PC-9 (cell line): ENCODE measurements around the gene CCDC85A. TPM values are rescaled to one million over a fixed set of nuclear protein-coding genes. Genes with fewer than 3 reads are reported as not detected.

Experiments used
- BruUV-seq: library from RNA; stranded (reverse); fragments of 400-500 nt; replicated peaks from 2 replicates; lab custom pipeline; 2021; lab: Mats Ljungman, UMichigan
- CTCF ChIA-PET: fragments of 300-600 bp; sonication (Branson Sonifier 250); formaldehyde crosslinking; loops from one replicate; lab custom pipeline; 2022; ENCODE audit warnings: antibody characterized with exemption; lab: Charles Lee
- POLR2A ChIA-PET: fragments of 300-600 bp; sonication (Branson Sonifier 250); formaldehyde crosslinking; loops from one replicate; lab custom pipeline; 2022; ENCODE audit warnings: antibody characterized with exemption; ENCODE audit not compliant: unreplicated experiment; lab: Charles Lee
- DNase-seq, 2 experiments: peaks; one replicate each; pipeline versions ENCODE4 v3.0.0 to v3.0.0-alpha.2; 2015 to 2022; ENCODE audit warnings: mixed read lengths in 1 of 2
- H2AFZ ChIP-seq: fragments of 200-600 bp; sonication (generic); 2 replicates; pipeline ENCODE4 v1.8.1; 2017; ENCODE audit warnings: antibody characterized with exemption
- H3F3A ChIP-seq: fragments of 200-600 bp; sonication (generic); 2 replicates; pipeline ENCODE4 v1.8.1; 2017; ENCODE audit warnings: antibody characterized with exemption, mild to moderate bottlenecking, low read depth; ENCODE audit not compliant: insufficient read depth
- H3K27ac ChIP-seq: fragments of 200-600 bp; sonication (generic); 2 replicates; pipeline ENCODE4 v1.6.1; 2016; ENCODE audit warnings: mixed run types
- H3K27me3 ChIP-seq: fragments of 200-600 bp; sonication (generic); 2 replicates; pipeline ENCODE4 v1.6.1; 2016; ENCODE audit warnings: low read depth, mixed run types; ENCODE audit not compliant: insufficient read depth
- H3K36me3 ChIP-seq: fragments of 200-600 bp; sonication (generic); 2 replicates; pipeline ENCODE4 v1.6.1; 2016; ENCODE audit warnings: low read depth, mixed run types
- H3K4me1 ChIP-seq: fragments of 200-600 bp; sonication (generic); replicated peaks from 2 replicates; pipeline ENCODE4 v1.6.1; 2016; ENCODE audit warnings: mixed run types; ENCODE audit not compliant: insufficient read depth
- H3K4me2 ChIP-seq: fragments of 200-600 bp; sonication (generic); 2 replicates; pipeline ENCODE4 v1.6.1; 2017; ENCODE audit warnings: mixed run types
- H3K4me3 ChIP-seq: fragments of 200-600 bp; sonication (generic); 2 replicates; pipeline ENCODE4 v1.6.1; 2016; ENCODE audit warnings: mixed run types
- H3K79me2 ChIP-seq: fragments of 200-600 bp; sonication (generic); 2 replicates; pipeline ENCODE4 v1.6.1; 2017; ENCODE audit warnings: low read depth, mixed run types
- H3K9me2 ChIP-seq: fragments of 200-600 bp; sonication (generic); 2 replicates; pipeline ENCODE4 v1.8.1; 2017; ENCODE audit warnings: mild to moderate bottlenecking; ENCODE audit not compliant: insufficient read depth
- H3K9me3 ChIP-seq: fragments of 200-600 bp; sonication (generic); 2 replicates; pipeline ENCODE4 v1.8.1; 2016; ENCODE audit warnings: low read depth; ENCODE audit not compliant: insufficient read depth
- H4K20me1 ChIP-seq: fragments of 200-600 bp; sonication (generic); 2 replicates; pipeline ENCODE4 v1.8.1; 2017; ENCODE audit not compliant: insufficient read depth
- EZH2 ChIP-seq: fragments of 200-600 bp; sonication (generic); IDR thresholded peaks from 2 replicates; pipeline ENCODE4 v1.8.0; 2017; ENCODE audit warnings: antibody characterized with exemption, low read depth
- intact Hi-C: fragments of 100-400 bp; cut with micrococcal nuclease; formaldehyde crosslinking; loops from one replicate; pipeline ENCODE4 v1.10.0; 2022; ENCODE audit not compliant: unreplicated experiment
- total RNA-seq: library from RNA; stranded (reverse); gene quantifications from 2 replicates; pipeline ENCODE4 v1.2.3, GENCODE V29; 2021
- TF ChIP-seq, protein P1 (sequence below): fragments of 200-600 bp; sonication (generic); conservative IDR thresholded peaks from 2 replicates; pipeline ENCODE4 v1.6.1; 2017; ENCODE audit warnings: mixed run types, antibody characterized with exemption, mild to moderate bottlenecking, moderate library complexity

The CCDC85A gene
- total RNA-seq, 1 experiment from 2014 or later = not detected

DNA sequence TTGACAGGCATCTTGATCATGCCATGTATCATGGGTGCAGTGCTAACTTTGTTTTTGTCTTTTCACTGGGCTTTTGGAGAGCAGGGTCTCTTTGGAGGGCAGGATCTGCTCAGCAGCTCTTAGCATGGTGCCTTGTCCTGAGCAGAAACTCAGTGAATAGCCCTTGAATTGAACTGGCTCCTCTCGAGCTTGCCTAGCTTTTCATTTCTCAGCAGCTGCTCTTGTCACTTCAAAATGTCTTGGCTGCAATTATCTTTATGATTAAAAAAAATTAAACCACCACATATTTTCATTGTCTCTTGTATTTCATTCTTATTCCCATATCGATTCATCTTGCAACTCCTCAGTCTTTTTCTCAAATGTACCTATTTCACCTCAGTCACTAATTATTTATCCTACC is 50.5 kb downstream of the CCDC85A start:
- no TSS peak for BruUV-seq
- DNase-seq = no peak
- ChIA-PET POLR2A (no interaction called here), CTCF (no interaction called here)
- Histone ChIP-seq H3K4me1 (no peaks in the 10 kb centered on the region), H3K4me2 (no peak overlapping the region), H3K36me3 (no peaks in the 10 kb centered on the region), H3K9me2 (no peaks in the 10 kb centered on the region), H3K27ac (no peak overlapping the region), H3K9me3 (no peaks in the 10 kb centered on the region), H3K27me3 (peaks cover 6% of the 10 kb centered on the region; the same call in 1 of the 2 replicates), H4K20me1 (no peaks in the 10 kb centered on the region), H3K4me3 (no peak overlapping the region), H3F3A (no peaks in the 10 kb centered on the region), H2AFZ (no peak overlapping the region), H3K79me2 (no peaks in the 10 kb centered on the region)
- intact Hi-C loops = no loop called here
- TF ChIP-seq EZH2 = no peak

DNA sequence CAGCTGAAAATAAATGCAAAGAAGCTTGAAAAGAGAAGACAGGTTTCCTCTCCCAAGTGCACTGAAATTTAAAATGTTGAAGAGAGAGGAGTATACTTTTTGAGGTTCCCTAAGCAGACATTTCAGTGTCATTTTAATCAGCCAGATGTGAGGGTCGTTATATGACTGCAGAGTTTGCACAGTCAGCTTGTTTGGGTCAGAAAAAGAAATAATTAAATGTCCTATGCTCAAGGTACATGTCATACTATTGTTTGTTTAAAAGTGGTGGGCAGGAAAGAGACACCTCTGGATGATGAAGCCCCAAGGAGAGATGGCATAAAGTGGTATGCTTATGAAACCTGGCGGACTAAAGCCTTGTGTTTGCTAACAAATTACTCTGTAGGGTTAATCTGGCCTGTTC is 55.2 kb downstream of the CCDC85A start:
- TF ChIP-seq EZH2 = no peak
- TF ChIP-seq, protein P1, sequence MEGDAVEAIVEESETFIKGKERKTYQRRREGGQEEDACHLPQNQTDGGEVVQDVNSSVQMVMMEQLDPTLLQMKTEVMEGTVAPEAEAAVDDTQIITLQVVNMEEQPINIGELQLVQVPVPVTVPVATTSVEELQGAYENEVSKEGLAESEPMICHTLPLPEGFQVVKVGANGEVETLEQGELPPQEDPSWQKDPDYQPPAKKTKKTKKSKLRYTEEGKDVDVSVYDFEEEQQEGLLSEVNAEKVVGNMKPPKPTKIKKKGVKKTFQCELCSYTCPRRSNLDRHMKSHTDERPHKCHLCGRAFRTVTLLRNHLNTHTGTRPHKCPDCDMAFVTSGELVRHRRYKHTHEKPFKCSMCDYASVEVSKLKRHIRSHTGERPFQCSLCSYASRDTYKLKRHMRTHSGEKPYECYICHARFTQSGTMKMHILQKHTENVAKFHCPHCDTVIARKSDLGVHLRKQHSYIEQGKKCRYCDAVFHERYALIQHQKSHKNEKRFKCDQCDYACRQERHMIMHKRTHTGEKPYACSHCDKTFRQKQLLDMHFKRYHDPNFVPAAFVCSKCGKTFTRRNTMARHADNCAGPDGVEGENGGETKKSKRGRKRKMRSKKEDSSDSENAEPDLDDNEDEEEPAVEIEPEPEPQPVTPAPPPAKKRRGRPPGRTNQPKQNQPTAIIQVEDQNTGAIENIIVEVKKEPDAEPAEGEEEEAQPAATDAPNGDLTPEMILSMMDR = no peak
- intact Hi-C loops = no loop called here
- no peaks in the 10 kb centered on the region for H3K79me2 ChIP-seq
- H4K20me1 ChIP-seq = no peaks in the 10 kb centered on the region
- H3F3A ChIP-seq = no peaks in the 10 kb centered on the region
- no peaks in the 10 kb centered on the region for H3K9me3 ChIP-seq
- no peaks in the 10 kb centered on the region for H3K4me1 ChIP-seq
- H3K27ac ChIP-seq = no peak overlapping the region
- ChIA-PET POLR2A (no interaction called here), CTCF (no interaction called here)
- H3K4me3 ChIP-seq = no peak overlapping the region
- H3K36me3 ChIP-seq = no peaks in the 10 kb centered on the region
- no TSS peak for BruUV-seq
- no peaks in the 10 kb centered on the region; the same call in 1 of the 2 replicates for H3K27me3 ChIP-seq
- no peak overlapping the region for H2AFZ ChIP-seq
- no peaks in the 10 kb centered on the region for H3K9me2 ChIP-seq
- no peak overlapping the region for H3K4me2 ChIP-seq
- DNase-seq = no peak

DNA sequence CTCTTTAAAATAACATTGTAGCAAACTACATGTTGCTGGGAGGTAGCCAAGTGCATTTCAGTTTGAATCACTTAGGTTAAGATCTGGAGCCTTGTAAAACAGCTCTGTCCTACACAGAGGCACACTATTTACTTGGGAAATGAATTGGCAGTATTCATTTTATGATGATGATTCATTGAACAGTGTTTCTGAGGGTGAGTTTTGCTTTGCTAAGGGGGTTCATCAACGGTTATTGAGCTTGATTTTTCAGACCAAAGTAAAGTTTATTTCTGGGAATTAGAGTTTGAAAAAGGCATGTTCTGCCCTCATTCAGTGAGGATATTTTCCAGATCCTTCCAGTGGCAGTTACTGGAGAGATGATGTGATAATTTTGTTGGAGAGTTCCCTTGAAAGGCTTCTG is 55.6 kb downstream of the CCDC85A start:
- CTCF ChIA-PET = no interaction called here
- intact Hi-C loops = no loop called here
- no peaks in the 10 kb centered on the region for H3K9me2 ChIP-seq
- no peak overlapping the region for H3K27ac ChIP-seq
- H3K79me2 ChIP-seq = no peaks in the 10 kb centered on the region
- H3F3A ChIP-seq = no peaks in the 10 kb centered on the region
- BruUV-seq = no TSS peak
- H3K4me3 ChIP-seq = no peak overlapping the region
- H3K27me3 ChIP-seq = no peaks in the 10 kb centered on the region; the same call in 1 of the 2 replicates
- peak in 1 of 2 experiments; percentile 19 for DNase-seq
- no peak overlapping the region for H3K4me2 ChIP-seq
- H3K4me1 ChIP-seq = no peaks in the 10 kb centered on the region
- no peak for TF ChIP-seq EZH2
- TF ChIP-seq, protein P1 = no peak
- no peak overlapping the region for H2AFZ ChIP-seq
- H3K9me3 ChIP-seq = no peaks in the 10 kb centered on the region
- POLR2A ChIA-PET = no interaction called here
- H4K20me1 ChIP-seq = no peaks in the 10 kb centered on the region
- H3K36me3 ChIP-seq = no peaks in the 10 kb centered on the region

DNA sequence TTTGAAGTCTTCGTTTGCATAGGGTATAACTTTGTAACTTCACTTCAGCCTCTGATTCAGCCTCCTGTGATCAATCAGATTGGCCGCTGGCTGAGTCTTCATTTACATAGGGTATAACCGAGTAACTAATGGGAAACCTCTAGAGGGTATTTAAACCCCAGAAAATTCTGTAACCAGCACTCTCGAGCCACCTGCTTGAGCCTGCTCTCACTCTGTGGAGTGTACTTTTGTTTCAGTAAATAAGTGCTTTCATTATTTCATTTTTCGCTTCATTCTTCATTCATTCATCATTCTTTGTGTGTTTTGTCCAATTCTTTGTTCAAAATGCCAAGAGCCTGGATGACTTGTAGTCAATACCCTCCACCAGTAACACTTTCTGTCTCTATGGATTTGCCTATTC is 56.4 kb downstream of the CCDC85A start:
- no peak overlapping the region for H3K27ac ChIP-seq
- H3K4me1 ChIP-seq = no peaks in the 10 kb centered on the region
- no peak for TF ChIP-seq EZH2
- TF ChIP-seq, protein P1 = no peak
- no peak for DNase-seq
- no peak overlapping the region for H3K4me3 ChIP-seq
- H3K27me3 ChIP-seq = no peaks in the 10 kb centered on the region; the same call in 1 of the 2 replicates
- BruUV-seq = no TSS peak
- ChIA-PET POLR2A (no interaction called here), CTCF (no interaction called here)
- intact Hi-C loops = no loop called here
- H3K79me2 ChIP-seq = no peaks in the 10 kb centered on the region
- no peaks in the 10 kb centered on the region for H3K9me3 ChIP-seq
- H3K9me2 ChIP-seq = no peaks in the 10 kb centered on the region
- H3K36me3 ChIP-seq = no peaks in the 10 kb centered on the region
- H3K4me2 ChIP-seq = no peak overlapping the region
- no peaks in the 10 kb centered on the region for H4K20me1 ChIP-seq
- H3F3A ChIP-seq = no peaks in the 10 kb centered on the region
- H2AFZ ChIP-seq = no peak overlapping the region
